Measurements from ENCODE around the gene GSAP.

GRCh38 chr7:77396894-77397547 lies 19.1 kb downstream of the GSAP start:
- TF ChIP-seq, protein P1, sequence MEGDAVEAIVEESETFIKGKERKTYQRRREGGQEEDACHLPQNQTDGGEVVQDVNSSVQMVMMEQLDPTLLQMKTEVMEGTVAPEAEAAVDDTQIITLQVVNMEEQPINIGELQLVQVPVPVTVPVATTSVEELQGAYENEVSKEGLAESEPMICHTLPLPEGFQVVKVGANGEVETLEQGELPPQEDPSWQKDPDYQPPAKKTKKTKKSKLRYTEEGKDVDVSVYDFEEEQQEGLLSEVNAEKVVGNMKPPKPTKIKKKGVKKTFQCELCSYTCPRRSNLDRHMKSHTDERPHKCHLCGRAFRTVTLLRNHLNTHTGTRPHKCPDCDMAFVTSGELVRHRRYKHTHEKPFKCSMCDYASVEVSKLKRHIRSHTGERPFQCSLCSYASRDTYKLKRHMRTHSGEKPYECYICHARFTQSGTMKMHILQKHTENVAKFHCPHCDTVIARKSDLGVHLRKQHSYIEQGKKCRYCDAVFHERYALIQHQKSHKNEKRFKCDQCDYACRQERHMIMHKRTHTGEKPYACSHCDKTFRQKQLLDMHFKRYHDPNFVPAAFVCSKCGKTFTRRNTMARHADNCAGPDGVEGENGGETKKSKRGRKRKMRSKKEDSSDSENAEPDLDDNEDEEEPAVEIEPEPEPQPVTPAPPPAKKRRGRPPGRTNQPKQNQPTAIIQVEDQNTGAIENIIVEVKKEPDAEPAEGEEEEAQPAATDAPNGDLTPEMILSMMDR (IDR thresholded peaks at IDR 0.05; ENCODE audit: insufficient read depth, low read length, poor library complexity, severe bottlenecking): no peak
- TF ChIP-seq EZH2phosphoT487 (conservative IDR thresholded peaks at IDR 0.05; ENCODE audit: low read length): no peak

Measured in SU-DHL-6 (cell line).